Limb (tissue), 2 donors: Measurements from ENCODE around the gene CFAP57.
A peak's percentile ranks its signal among the peaks of the same experiment; 100 is the strongest.
"Not testable (repeated sequence)": the region's sequence is repeated elsewhere in the genome, so short reads cannot be mapped to it uniquely, and the experiment has no call there.

ENCODE experiments used
- DNase-seq, 2 donors: peaks; one replicate each; pipeline ENCODE4 v3.0.0-alpha.2; 2016; ENCODE audit errors: extremely low spot score in 2 of 2

The CFAP57 gene

DNA sequence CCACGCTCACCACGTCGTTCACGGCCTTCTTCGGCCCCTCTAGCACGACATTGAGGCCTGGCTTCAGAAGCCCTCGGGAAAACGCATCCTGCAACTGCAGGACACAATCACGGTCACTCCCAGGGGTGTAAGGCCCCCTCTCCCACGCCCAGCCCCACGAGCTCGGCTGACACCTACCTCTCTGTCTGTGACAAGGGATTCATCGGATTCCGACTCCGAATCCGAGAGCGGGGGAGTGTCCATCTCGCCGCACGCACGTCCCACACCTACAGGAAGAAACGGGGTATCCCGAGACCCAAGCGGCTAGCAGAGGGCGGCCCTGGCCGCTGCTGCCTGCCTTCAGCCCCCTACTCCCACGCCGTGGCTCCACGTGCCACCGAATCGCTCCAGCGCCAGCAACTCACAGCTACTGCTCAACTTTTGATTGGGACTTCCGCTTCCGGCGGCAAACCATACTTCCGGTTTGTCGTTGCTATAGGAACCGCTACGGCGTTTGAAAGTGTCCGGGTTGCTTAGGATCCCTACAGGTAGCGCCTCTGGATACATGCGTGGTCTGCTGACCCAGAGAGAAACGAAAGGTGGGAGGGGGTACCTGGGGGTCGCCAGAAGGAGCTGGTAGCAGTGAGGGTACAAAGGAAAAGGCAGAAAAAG, at the start of gene CFAP57, which contains the start of gene EBNA1BP2:
CFAP57 (plus strand) TSS at position 455 of the 651 bp plus-strand sequence. CDS start 424 bp downstream, outside the sequence.
EBNA1BP2 (minus strand) TSS at position 415 of the 651 bp plus-strand sequence; CDS start at position 243, 172 bp downstream.
- DNase-seq, result peak; percentile 93 to 96

DNA sequence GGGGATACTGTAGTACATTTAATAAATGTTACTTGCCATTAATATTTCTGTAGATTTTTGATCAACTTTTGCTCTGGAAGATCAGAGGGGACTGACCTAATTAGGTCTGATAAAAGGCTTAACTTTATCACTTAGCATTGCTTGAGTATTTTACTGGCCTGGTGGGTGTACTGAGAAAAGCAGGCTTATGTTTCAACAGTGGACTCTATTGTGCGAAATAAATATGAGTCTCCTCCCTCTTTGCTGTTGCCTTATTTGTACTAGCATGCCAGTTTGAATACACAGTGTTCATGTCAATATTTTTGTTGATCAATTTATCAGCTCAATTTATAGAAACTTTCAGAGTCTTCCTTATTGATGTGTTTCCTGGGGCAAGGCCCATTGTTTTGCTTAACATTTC, 49.1 kb upstream of the CFAP57 start:
- DNase-seq, result no peak

DNA sequence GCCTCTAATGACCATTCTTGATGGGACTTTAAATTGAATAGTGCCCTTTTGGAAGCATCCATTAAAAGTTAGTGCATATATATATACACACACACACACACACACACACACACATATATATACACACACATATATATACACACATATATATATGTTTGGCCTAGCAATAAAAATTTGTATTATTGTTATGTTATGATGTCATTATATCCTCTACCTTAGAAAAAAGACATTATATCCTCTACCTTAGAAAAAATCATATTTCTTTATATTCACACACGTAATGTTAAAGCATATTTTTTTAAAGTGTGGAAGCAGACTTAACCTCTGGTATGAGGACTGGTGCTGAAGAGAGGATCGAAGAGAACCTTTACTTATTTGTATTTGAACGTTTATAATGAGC, 43.3 kb upstream of the CFAP57 start:
- DNase-seq, result no peak

DNA sequence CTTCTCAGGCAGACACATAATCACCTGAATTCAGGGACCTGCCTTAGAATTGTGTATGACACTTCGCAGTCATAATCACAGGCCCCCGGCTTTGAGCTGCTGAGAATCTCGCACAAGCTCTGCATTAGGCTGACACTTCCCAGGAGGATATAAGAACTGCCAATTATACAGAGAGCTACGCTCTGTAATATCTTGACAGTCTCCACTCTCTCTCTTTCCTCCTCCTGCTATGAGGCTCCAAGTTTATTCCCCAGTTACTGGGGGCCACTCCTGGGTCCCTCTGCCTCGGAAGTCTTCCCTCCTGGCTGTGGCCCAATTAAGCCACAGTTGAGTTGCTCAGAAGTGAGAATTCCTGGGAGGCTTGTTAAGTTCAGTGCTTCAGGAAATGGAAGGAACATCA, 42.7 kb upstream of the CFAP57 start:
- no peak for DNase-seq

- DNase-seq, result no peak
Measured at GRCh38 chr1:43134068-43134467, 38.1 kb upstream of the CFAP57 start.

- DNase-seq, result no peak
Measured at GRCh38 chr1:43134640-43135039, 37.5 kb upstream of the CFAP57 start.

GRCh38 chr1:43135857-43136781, 36.0 kb upstream of the CFAP57 start:
- DNase-seq, result no peak

DNA sequence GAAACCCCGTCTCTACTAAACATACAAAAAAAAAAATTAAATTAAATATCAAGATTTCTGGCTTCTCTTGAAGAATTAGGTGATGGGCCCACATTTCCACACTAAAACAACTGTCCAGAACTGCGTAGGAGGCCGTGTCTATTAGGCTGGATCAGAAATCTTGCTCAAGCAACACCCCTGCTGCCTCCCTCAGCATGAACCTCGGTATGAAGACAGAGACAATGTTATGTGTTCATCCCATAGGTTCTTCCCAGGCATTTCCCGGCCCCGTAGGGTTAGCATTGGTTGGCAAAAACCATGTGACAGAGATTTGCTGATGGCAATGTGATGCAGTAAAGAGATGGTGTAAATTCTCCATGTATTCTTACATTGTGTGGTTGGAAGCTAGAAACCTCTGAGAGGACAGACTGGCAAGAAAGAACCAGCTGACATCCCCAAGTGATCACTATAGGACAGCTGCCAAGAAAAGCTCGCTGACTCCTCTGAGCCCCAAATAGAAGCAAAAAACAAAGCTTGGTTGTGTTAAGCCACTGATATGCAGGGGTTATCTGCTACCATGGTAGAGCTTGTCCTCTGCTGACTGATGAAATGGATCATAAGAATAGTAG, 34.6 kb upstream of the CFAP57 start:
- DNase-seq, result no peak

DNA sequence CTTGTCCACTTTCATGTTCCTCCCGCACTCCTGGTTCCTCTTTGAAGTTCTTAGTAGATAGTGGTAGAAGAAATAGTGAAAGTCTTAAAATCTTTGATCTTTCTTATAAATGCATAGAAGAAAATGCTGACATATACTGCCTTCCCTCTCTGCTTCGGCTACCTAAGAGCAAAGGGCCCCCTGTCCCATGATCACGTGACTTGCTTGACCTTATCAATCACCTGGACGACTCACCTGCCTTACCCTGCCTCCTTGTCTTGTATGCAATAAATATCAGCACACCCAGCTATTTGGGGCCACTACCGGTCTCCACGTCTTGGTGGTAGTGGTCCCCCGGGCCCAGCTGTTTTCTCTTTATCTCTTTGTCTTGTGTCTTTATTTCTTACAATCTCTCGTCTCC, 32.8 kb upstream of the CFAP57 start:
- DNase-seq, result not testable (repeated sequence)

GRCh38 chr1:43140010-43140409, 32.1 kb upstream of the CFAP57 start:
- no peak for DNase-seq

DNA sequence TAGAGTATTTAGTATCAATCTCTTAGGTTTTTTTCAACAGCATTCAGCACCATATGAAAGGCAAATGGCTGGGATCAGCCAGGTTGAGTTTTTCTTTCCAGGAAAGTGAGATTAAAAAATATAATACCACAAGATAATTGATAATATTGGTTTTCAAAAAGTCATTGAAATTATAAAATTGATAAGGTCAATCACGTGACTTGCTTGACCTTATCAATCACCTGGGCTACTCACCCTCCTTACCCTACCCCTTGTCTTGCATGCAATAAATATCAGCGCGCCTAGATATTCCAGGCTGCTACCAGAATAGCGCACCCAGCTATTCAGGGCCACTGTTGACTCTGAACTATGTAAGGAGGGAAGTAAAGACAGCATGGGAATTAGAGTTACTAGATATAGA, 31.5 kb upstream of the CFAP57 start:
- no peak for DNase-seq

DNA sequence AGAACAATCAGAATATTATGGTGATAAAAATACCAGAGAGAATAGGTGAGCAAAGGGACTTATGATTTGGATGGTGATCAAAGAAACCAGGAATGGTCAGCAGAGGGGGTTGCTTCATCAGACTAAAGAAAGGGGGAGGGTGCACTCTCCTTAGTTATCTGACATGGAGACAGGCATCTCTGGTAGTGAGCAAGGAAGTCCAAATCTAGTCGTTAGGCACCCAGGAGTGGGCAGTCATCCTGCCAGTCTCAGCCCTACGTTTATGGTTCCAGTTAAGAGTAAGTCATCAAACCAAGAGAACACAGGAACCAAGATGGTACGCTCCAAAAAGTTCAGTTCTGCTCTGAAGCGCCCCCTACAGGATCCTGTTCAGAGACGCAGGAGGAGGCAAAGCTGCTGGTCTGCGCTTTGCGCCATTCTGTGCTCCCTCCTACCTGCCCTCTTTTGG, 28.7 kb upstream of the CFAP57 start:
- DNase-seq, result no peak

DNA sequence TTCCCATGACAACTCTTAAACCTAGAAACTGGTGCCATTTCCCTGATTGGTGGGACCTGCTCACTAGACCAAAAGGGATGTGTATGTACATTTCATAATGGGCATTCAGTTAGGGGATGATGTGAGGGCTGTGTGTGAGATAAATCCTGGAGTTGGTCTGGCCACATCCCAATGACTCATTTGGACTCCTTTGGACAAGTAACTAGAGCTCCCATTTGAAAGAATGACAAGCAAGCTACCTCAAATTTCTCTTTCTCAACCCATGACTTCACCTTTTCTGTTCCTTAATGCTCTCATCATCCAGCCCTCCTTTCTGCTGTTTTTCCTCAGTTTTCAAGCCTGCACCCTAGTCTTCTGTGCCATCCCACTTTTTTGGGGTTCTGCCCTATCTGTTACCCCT, 27.9 kb upstream of the CFAP57 start:
- no peak for DNase-seq

DNA sequence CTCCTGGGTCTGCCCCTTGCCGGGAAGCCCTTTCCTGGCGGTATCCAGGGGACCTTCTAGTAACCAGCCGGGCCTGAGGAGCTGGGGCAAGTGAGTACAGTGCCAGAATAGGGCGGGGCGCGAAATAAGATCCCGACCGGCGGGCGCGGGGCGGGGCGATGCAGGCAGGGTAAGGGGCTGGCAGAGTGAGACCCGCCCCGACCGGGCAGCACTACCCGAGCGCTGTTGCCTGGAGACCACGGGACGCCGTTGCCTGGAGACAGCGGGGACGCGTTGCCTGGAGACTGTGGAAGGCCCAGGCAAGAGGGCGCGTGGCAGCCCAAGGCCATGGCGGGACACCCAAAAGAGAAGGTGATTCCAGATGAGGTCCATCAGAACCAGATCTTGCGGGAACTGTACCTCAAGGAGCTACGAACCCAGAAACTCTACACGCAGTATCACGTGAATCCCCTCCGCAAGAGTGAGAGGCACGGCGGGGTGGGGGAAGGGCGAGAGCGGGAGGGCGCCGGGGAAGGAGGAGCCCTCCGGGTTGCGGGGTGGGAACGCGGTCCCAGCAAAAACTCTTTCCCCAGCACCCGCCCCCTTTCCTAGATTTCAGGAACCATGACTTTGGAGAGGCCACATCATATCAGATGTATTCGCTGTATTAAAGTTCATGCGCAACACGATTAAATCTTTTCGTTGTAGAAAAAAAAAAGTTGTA, 24.4 kb upstream of the CFAP57 start:
- peak; percentile 83 to 94 for DNase-seq

GRCh38 chr1:43149889-43150288, 22.2 kb upstream of the CFAP57 start:
- DNase-seq, result no peak

DNA sequence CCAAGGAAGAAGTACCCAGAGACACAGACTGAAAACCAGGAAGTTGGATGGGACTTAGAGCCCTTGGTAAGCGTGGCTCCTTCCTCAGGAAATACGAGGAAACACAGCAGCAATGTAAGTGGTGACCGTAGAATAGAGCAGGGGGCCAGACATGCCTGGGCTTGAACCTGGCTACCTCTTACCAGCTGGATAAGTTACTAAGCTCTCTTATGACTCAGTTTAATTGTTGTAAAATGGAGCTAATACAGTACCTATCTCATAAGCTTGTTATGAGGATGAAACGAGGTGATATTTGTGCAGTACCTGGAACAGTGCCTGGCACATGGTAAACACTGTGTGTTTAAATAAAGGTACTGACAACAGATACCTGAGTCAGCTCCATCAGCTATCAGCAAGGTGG, 19.3 kb upstream of the CFAP57 start:
- no peak for DNase-seq

DNA sequence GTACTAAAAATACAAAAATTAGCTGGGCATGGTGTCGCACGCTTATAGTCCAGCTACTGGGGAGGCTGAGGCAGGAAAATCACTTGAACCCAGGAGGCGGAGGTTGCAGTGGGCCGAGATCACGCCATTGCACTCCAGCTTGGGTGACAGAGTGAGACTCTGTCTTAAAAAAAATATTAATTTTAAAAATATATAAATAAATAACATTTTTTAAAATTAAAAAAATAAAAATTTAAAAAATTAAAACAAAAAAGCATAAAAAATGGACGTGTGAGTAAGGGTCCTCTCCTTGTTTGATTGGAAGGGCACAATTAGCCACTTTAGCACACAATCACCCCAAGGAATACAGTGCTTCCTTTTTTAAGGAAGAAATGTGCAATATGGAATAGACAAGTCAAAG, 18.7 kb upstream of the CFAP57 start:
- no peak for DNase-seq

DNA sequence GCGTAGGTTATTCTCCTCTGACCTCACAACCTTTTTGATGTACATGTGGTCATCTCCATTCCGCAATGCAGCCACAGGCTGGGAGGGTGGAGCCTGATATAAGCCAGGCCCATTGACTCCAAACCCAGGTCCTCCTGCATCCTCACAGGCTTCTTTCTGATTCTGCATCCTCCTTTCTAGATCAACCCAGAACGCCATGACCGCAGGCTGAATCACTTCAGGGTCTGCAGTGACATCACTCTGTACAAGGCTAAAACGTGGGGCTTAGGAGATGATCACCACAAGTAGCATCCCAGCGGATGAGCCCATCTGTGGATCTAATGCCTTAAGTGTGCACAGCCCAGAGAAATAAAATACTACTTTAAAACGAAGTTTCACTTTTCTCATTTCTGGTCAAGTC, 16.1 kb upstream of the CFAP57 start:
- no peak for DNase-seq

GRCh38 chr1:43165162-43165561, 7.0 kb upstream of the CFAP57 start:
- no peak for DNase-seq

DNA sequence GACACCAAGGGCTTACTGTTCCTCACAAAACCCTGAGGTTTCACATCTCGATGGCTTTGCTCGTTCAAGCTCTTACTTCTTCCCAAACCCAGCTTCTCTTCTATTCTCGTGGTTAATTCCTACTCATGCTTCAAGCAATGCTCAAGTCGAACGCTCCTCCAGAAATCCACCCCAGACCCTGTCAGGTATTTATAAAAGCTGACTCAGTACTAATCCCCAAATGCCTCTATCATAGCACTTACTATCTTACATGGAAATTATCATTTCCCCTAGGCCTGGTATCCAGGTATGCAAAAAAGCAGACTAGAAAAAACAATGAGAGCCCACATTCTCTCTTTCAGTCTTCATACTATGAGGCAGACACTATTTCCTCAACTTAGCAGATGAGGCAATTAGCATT, 6.4 kb upstream of the CFAP57 start:
- no peak for DNase-seq

GRCh38 chr1:43171312-43171875, 736 bp upstream of the CFAP57 start:
- DNase-seq, result no peak
